Uterus (tissue), 2 donors: ENCODE measurements around the gene CHMP6.

ENCODE experiments used
- CTCF ChIP-seq, 4 experiments: fragments of 200-600 bp in 2 of 4; fragments of 450-650 bp in 2 of 4; sonication (generic) in 2 of 4; IDR thresholded peaks; one replicate each; pipeline ENCODE4 v1.5.1; 2016 to 2019; ENCODE audit warnings: antibody characterized with exemption in 4 of 4, mild to moderate bottlenecking in 2 of 4, moderate library complexity in 1 of 4
- POLR2A ChIP-seq, 2 donors: fragments of 450-650 bp; IDR thresholded peaks; one replicate each; pipeline ENCODE4 v1.6.1; 2016; ENCODE audit warnings: antibody characterized with exemption in 2 of 2, mild to moderate bottlenecking in 1 of 2, moderate library complexity in 1 of 2

DNA sequence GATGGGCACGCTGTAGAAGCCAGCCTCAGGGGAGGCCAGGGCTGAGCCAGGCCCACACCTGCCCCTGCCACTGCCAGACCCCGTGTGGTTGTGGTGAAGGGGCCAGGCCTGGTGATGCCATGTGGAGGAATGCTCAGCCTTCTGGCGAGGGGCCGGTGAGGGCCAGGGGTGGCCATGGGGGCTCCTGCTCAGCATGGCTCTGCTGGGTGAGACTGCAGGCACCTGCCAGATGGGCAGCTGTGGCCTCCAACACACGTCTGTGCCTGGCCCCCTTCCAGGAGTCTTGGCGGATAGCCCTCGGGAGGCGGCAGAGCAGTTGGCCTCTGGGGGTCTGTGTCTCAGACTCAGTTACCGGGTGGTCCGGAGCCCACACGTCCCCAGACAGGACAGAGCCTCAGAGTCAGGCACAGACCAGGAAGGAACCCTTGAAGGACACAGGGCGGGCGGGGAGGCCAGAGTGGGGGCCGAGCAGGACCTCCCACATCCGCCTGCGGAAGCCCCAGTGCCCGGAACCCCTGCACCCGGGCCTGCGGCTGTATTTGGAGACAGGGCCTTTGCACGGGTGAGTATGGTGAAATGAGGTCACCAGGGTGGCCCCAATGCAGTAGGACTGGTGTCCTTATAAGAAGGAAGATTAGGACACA is 22.5 kb upstream of the CHMP6 start:
- TF ChIP-seq CTCF (IDR thresholded peaks at IDR 0.05) (no peak), POLR2A (IDR thresholded peaks at IDR 0.05) (no peak)
